Muscle layer of colon (tissue), 2 donors: ENCODE results near the gene NMD3.

Experiments used
- H3K27ac ChIP-seq: one replicate; pipeline ENCODE4 v1.7.0; 2013; ENCODE audit warnings: low read depth, mild to moderate bottlenecking, low read length, moderate library complexity
- H3K27me3 ChIP-seq, 2 donors: one replicate each; pipeline ENCODE4 v1.7.0; 2013; ENCODE audit warnings: low read length in 2 of 2, mild to moderate bottlenecking in 2 of 2; ENCODE audit not compliant: insufficient read depth in 2 of 2, control insufficient read depth in 1 of 2
- H3K36me3 ChIP-seq: one replicate; pipeline ENCODE4 v1.7.0; 2013; ENCODE audit warnings: mild to moderate bottlenecking, low read length; ENCODE audit not compliant: insufficient read depth
- H3K4me1 ChIP-seq: one replicate; pipeline ENCODE4 v1.7.0; 2013; ENCODE audit warnings: mild to moderate bottlenecking, low read length; ENCODE audit not compliant: insufficient read depth
- H3K4me3 ChIP-seq, 2 donors: one replicate each; pipeline ENCODE4 v1.7.0; 2013; ENCODE audit warnings: low read length in 2 of 2, low read depth in 1 of 2, mild to moderate bottlenecking in 1 of 2, moderate library complexity in 1 of 2
- H3K9ac ChIP-seq: one replicate; pipeline ENCODE4 v1.7.0; 2013; ENCODE audit warnings: low read length
- H3K9me3 ChIP-seq: one replicate; pipeline ENCODE4 v1.7.0; 2013; ENCODE audit warnings: mild to moderate bottlenecking, low read length
- donor health status: abdominal sarcoma.
- donor health status: Adenocarcinoma of cecum.

NMD3 gene

DNA sequence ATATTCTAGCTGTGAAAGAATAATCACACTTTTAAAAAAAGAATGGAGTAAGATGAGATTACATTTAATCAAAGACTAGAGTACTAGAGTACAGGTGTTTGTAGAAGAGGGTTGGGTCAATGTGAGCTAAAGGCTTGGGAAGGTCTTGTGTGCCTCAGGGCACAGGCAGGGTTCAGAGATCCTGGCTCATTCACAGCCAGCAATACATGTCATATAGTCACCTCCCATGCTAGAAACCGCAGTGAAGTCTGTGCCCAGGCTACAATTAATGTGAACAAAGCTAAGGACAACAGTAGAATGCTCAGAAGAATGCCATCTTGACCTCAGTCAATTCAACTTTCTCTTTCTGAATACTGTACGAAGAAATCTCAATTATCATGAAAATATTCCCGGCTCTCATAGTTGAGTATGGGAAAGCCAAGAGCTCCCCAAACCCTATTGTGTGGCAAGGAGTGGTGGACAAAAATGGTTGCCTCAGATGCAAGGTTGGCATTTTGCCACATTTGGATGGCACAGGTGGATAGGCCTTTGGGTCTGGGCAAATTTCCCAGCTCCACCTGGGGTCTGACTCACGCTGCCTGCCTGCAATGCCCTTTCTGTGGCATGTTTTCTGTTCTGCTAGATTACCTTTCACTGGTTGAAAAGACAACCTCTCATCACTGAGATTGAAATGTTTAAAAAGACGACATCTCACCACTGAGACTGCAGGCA is 70.2 kb downstream of the NMD3 start:
- H3K36me3 ChIP-seq: no peaks in the 10 kb centered on the region
- H3K27me3 ChIP-seq: no peaks in the 10 kb centered on the region
- H3K4me3 ChIP-seq: no peak overlapping the region
- H3K9ac ChIP-seq: no peak overlapping the region
- H3K4me1 ChIP-seq: no peaks in the 10 kb centered on the region
- no peak overlapping the region for H3K27ac ChIP-seq
- H3K9me3 ChIP-seq: no peaks in the 10 kb centered on the region

DNA sequence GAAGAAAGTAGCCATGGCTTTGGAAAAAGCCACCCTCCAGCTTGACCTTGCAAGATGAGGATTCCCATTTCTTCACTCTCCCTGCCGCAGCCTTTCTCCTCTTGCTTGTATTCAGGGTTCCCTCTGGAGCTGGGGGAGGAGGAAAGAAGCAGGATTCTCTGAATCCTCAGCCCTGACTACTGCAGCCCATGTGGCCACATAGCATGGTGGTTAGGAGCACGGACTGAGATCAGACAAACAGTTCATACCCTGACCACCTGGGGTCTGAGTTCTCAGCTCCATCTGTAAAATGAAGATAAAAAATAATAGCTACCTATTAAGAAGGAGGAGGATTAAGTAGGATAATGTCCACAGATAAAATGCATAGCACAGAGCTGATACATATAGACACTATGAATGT is 72.3 kb downstream of the NMD3 start:
- Histone ChIP-seq H3K9me3 (no peaks in the 10 kb centered on the region), H3K9ac (no peak overlapping the region), H3K4me3 (no peak overlapping the region), H3K4me1 (no peaks in the 10 kb centered on the region), H3K27me3 (no peaks in the 10 kb centered on the region), H3K36me3 (no peaks in the 10 kb centered on the region), H3K27ac (no peak overlapping the region)

GRCh38 chr3:161295325-161295724 is 74.2 kb downstream of the NMD3 start:
- H3K27me3 ChIP-seq: no peaks in the 10 kb centered on the region
- H3K27ac ChIP-seq: no peak overlapping the region
- H3K9ac ChIP-seq: no peak overlapping the region
- no peaks in the 10 kb centered on the region for H3K4me1 ChIP-seq
- H3K36me3 ChIP-seq: no peaks in the 10 kb centered on the region
- H3K9me3 ChIP-seq: no peaks in the 10 kb centered on the region
- H3K4me3 ChIP-seq: no peak overlapping the region

DNA sequence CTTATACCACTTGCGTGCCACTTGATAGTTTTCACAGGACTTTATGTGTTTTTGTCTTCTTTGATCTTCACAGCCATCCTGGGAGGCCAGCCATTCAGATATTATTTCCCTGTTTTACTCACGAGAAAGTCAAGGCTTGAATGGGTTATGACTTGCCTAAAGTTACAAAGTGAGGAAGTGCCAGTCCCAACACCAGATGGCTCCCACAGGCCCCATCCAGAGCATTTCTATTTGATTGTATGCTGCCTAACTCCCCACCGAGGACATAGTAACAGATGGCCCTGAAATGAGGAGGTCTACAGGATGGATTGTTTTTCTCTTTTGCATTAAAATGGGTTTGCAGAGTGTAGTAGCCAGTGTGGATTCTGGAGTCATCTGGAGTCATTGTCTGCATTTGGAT is 75.7 kb downstream of the NMD3 start:
- Histone ChIP-seq H3K9ac (no peak overlapping the region), H3K9me3 (no peaks in the 10 kb centered on the region), H3K36me3 (no peaks in the 10 kb centered on the region), H3K4me1 (no peaks in the 10 kb centered on the region), H3K4me3 (no peak overlapping the region), H3K27me3 (no peaks in the 10 kb centered on the region), H3K27ac (no peak overlapping the region)
